Left ventricle myocardium inferior (tissue), 1 donor: ENCODE results near the gene G6PD. TPM values are rescaled to one million over a fixed set of nuclear protein-coding genes. Genes with fewer than 3 reads are reported as not detected.

Experiments used
- DNase-seq: peaks from one replicate; pipeline ENCODE4 v3.0.0-alpha.2; 2020
- H3K27ac ChIP-seq: fragments of 200-600 bp; replicated peaks from 2 replicates; pipeline ENCODE4 v1.8.0; 2021
- H3K27me3 ChIP-seq: fragments of 200-600 bp; 2 replicates; pipeline ENCODE4 v1.8.0; 2021; ENCODE audit warnings: low read depth
- H3K36me3 ChIP-seq: fragments of 200-600 bp; 2 replicates; pipeline ENCODE4 v1.8.0; 2021
- H3K4me1 ChIP-seq: fragments of 200-600 bp; 2 replicates; pipeline ENCODE4 v1.8.0; 2021
- H3K4me3 ChIP-seq: fragments of 200-600 bp; 2 replicates; pipeline ENCODE4 v1.8.0; 2021; ENCODE audit warnings: mild to moderate bottlenecking, moderate library complexity
- H3K9me3 ChIP-seq: fragments of 200-600 bp; replicated peaks from 2 replicates; pipeline ENCODE4 v1.8.0; 2021
- CTCF ChIP-seq: fragments of 200-600 bp; IDR thresholded peaks from 2 replicates; pipeline ENCODE4 v1.8.0; 2021; ENCODE audit warnings: antibody characterized with exemption, mild to moderate bottlenecking, borderline replicate concordance
- intact Hi-C: fragments of 100-400 bp; cut with micrococcal nuclease; formaldehyde crosslinking; loops from one replicate; pipeline ENCODE4 v1.11.0; 2022
- total RNA-seq: library from RNA; stranded (reverse); fragmentation: NEBNext Ultra II Directional; extraction: Animal tissue kit (Norgen Biotek cat#: 25700); gene quantifications from one replicate; pipeline ENCODE4 v1.2.1, GENCODE V29; 2021
- donor health status: DM: no; HTN: yes; CAD: no; lungs with severe emphysema.

The G6PD gene
- total RNA-seq, 1 donor from 2014 or later = 10.9 TPM

- DNase-seq = no peak
These were observed 20.8 kb downstream of the G6PD start for GRCh38 chrX:154525606-154526490.

GRCh38 chrX:154519389-154519788 is 27.3 kb downstream of the G6PD start:
- Histone ChIP-seq H3K9me3 (no peaks in the 10 kb centered on the region), H3K27ac (no peak overlapping the region), H3K4me3 (no peak overlapping the region), H3K27me3 (no peaks in the 10 kb centered on the region), H3K36me3 (no peaks in the 10 kb centered on the region), H3K4me1 (peaks cover 22% of the 10 kb centered on the region)
- intact Hi-C loops = no loop called here
- no peak for DNase-seq
- TF ChIP-seq CTCF = no peak

More at GRCh38 chrX:154525606-154526490, 20.8 kb downstream of the G6PD start:
- H3K4me3 ChIP-seq = no peak overlapping the region
- TF ChIP-seq CTCF = no peak
- H3K4me1 ChIP-seq = peaks cover 5% of the 10 kb centered on the region
- no peak overlapping the region for H3K27ac ChIP-seq
- no peaks in the 10 kb centered on the region for H3K36me3 ChIP-seq
- H3K9me3 ChIP-seq = no peaks in the 10 kb centered on the region
- intact Hi-C loops = no loop called here
- no peaks in the 10 kb centered on the region for H3K27me3 ChIP-seq

GRCh38 chrX:154517101-154517781 is 29.4 kb downstream of the G6PD start:
- intact Hi-C loops = no loop called here
- Histone ChIP-seq H3K27me3 (no peaks in the 10 kb centered on the region), H3K4me1 (peaks cover 22% of the 10 kb centered on the region), H3K4me3 (peak overlapping the region; percentile 78), H3K36me3 (no peaks in the 10 kb centered on the region), H3K27ac (peak overlapping the region; percentile 94), H3K9me3 (no peaks in the 10 kb centered on the region)
- no peak for DNase-seq
- no peak for TF ChIP-seq CTCF

GRCh38 chrX:154516656-154517100 is 30.0 kb downstream of the G6PD start:
- intact Hi-C loops = no loop called here
- peak overlapping the region; percentile 94 for H3K27ac ChIP-seq
- H3K9me3 ChIP-seq = no peaks in the 10 kb centered on the region
- no peaks in the 10 kb centered on the region for H3K36me3 ChIP-seq
- H3K4me3 ChIP-seq = peak overlapping the region; percentile 78
- H3K27me3 ChIP-seq = no peaks in the 10 kb centered on the region
- no peak for TF ChIP-seq CTCF
- peaks cover 22% of the 10 kb centered on the region for H3K4me1 ChIP-seq
- no peak for DNase-seq

- Histone ChIP-seq H3K36me3 (no peaks in the 10 kb centered on the region), H3K4me3 (peak within 1 kb of the TSS; percentile 78), H3K27me3 (no peaks in the 10 kb centered on the region), H3K27ac (peak within 1 kb of the TSS; percentile 94), H3K9me3 (no peaks in the 10 kb centered on the region), H3K4me1 (peaks cover 22% of the 10 kb centered on the region)
- intact Hi-C loops = no loop called here
- no peak for TF ChIP-seq CTCF
- DNase-seq = peak; percentile 94
These were observed 30.5 kb downstream of the G6PD start, which contains the start of gene FAM3A for GRCh38 chrX:154515966-154516655. Gene FAM3A (minus strand): TSS chrX:154516232. CDS start chrX:154515772, 460 bp downstream.
